H1 (cell line): Measurements from ENCODE around the gene ZNF407. TPM values are rescaled to one million over a fixed set of nuclear protein-coding genes. Genes with fewer than 3 reads are reported as not detected.

Experiments
- CREB1 ChIP-seq: IDR thresholded peaks from 2 replicates; pipeline ENCODE4 v1.6.1; 2012; ENCODE audit warnings: inconsistent platforms
- JUN ChIP-seq: IDR thresholded peaks from 2 replicates; pipeline ENCODE4 v1.6.1; 2011; ENCODE audit warnings: low read depth, mild to moderate bottlenecking, improper control_type of control experiment, low read length
- KDM1A ChIP-seq: fragments of 200-600, 300-600 bp; sonication (generic); IDR thresholded peaks from 2 replicates; pipeline ENCODE4 v1.7.1; 2016; ENCODE audit warnings: mild to moderate bottlenecking, low read length, borderline replicate concordance
- polyA plus RNA-seq, 7 experiments: library from polyadenylated mRNA; depleted of rRNA in 3 of 7; stranded (reverse) in 5 of 7; unstranded in 2 of 7; fragments of >200 nt in 5 of 7; fragments of 200-250 nt in 2 of 7; gene quantifications; 1 replicate in 5 of 7; 2 replicates in 1 of 7; 4 replicates in 1 of 7; pipeline versions ENCODE4 v1.2.1 to v1.2.3, GENCODE V29; 2011 to 2013; ENCODE audit warnings: missing spikeins in 2 of 7, mixed read lengths in 2 of 7
- total RNA-seq: library from RNA; stranded (reverse); fragmentation: NEBNext Ultra II Directional; extraction: Animal tissue kit (Norgen Biotek cat#: 25700); gene quantifications from 2 replicates; pipeline ENCODE4 v1.2.1, GENCODE V29; 2021
- TF ChIP-seq, protein P1 (sequence below): IDR thresholded peaks from 2 replicates; pipeline ENCODE4 v1.6.1; 2012; ENCODE audit warnings: low read length, inconsistent platforms

The ZNF407 gene
- total and polyA plus RNA-seq, 2 of the 8 experiments (the other 6 are each of a cell fraction or from before 2014, with no cell fraction given) = 1.5 to 6.8 TPM

DNA sequence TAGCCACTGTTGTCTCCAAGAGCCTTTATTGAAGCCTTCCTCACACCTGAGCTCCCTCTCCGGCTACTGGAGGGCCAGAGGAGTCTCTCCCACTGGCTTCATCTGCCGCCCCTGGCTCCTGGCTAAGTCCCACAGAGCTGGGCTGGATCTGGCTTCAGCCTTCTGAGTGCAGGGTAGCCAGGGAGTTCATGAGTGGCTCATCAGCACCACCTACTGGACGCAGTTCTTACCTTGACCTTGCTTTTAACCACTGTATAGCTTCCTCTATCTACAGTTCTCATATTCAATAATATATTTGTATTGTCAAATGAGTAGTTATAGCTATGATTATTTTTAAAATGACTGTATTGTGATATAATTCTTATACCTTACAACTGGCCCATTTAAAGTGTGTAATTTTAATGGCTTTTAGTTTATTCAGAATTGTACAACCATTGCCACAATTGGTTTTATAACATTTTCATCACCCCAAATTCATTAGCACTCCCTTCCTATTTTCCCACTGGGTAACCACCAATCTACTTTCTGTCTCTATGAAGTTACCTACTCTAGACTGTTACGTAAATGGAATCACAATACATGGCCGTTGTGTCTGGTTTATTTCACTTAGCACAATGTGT lies 45.6 kb upstream of the ZNF407 start (continued):
- TF ChIP-seq, protein P1, sequence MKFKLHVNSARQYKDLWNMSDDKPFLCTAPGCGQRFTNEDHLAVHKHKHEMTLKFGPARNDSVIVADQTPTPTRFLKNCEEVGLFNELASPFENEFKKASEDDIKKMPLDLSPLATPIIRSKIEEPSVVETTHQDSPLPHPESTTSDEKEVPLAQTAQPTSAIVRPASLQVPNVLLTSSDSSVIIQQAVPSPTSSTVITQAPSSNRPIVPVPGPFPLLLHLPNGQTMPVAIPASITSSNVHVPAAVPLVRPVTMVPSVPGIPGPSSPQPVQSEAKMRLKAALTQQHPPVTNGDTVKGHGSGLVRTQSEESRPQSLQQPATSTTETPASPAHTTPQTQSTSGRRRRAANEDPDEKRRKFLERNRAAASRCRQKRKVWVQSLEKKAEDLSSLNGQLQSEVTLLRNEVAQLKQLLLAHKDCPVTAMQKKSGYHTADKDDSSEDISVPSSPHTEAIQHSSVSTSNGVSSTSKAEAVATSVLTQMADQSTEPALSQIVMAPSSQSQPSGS = no peak
- TF ChIP-seq JUN = no peak
- TF ChIP-seq KDM1A = no peak
- TF ChIP-seq CREB1 = no peak
- TF ChIP-seq, all 59 proteins: peak for 2
